Measurements from ENCODE around the gene SAMMSON. TPM values are rescaled to one million over a fixed set of nuclear protein-coding genes. Genes with fewer than 3 reads are reported as not detected.

The SAMMSON gene
- total RNA-seq: not detected
- total RNA-seq (2013): not detected
- total RNA-seq: 0 to 0.34 (median 0) reads per million in 29 experiments

GRCh38 chr3:69999140-70000027, at the start of gene SAMMSON:
SAMMSON (plus strand) TSS chr3:69999733.
- Histone ChIP-seq H3K4me3 (ENCODE audit: control insufficient read depth in 1 of 2, extremely low read depth in 1 of 2, low read length in 1 of 2) (no peak within 1 kb of the TSS), H3K27ac (ENCODE audit: low read length) (no peak within 1 kb of the TSS), H3K9me3 (no peaks in the 10 kb centered on the region), H3K36me3 (ENCODE audit: control insufficient read depth in 2 of 2, extremely low read depth in 1 of 2, insufficient read depth in 1 of 2, low read length in 1 of 2) (no peaks in the 10 kb centered on the region), H3K27me3 (replicated peaks in 1 of 2; ENCODE audit: control insufficient read depth in 2 of 2, extremely low read depth in 1 of 2, insufficient read depth in 2 of 2, low read length in 1 of 2) (peaks cover 0 to 4% of the 10 kb centered on the region in 2 experiments), H3K4me1 (ENCODE audit: control insufficient read depth in 1 of 2, extremely low read depth in 1 of 2, insufficient read depth in 2 of 2, low read length in 2 of 2) (no peaks in the 10 kb centered on the region)
- Mint-ChIP-seq H3K4me3 (no peak within 1 kb of the TSS), H3K36me3 (no peaks in the 10 kb centered on the region), H3K4me1 (no peaks in the 10 kb centered on the region), H3K9me3 (peaks cover 0 to 4% (median 4%) of the 10 kb centered on the region in 3 donors), H3K27ac (no peak within 1 kb of the TSS), H3K27me3 (peaks cover 0 to 4% of the 10 kb centered on the region in 2 donors)
- DNase-seq: no peak
- no peak for ATAC-seq (replicated peaks in 1 of 4)
- WGBS (ENCODE audit: insufficient coverage): 88% methylated on average over 13 of the region's 29 CpGs
- POLR2A ChIA-PET: no interaction called here
- CTCF ChIA-PET: no interaction called here

DNA sequence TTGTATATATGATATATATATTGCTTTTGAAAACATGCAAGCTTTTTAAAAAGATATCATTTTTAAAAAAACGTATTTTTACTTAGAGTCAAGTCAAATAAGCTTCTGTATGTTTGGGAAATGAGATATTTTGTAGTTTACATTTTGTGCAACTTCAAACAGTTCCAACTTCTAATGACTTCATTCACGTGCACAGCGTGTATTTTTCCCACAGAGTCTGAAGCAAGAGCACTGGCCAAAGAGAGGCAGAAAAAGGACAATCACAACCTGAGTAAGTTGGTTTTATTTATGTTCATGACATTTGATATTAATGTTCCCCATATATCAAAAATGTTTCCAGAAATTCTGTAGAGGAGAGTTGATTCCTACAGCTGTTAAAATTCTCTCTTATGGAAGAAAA, 47.9 kb upstream of the SAMMSON start:
- H3K4me3 ChIP-seq (ENCODE audit: control insufficient read depth in 1 of 2, extremely low read depth in 1 of 2, low read length in 1 of 2): no peak overlapping the region
- POLR2A ChIA-PET: no interaction called here
- no CpG with 5 or more reads among the region's 3 CpGs for WGBS (ENCODE audit: insufficient coverage)
- H3K4me1 ChIP-seq (ENCODE audit: control insufficient read depth in 1 of 2, extremely low read depth in 1 of 2, insufficient read depth in 2 of 2, low read length in 2 of 2): no peaks in the 10 kb centered on the region
- no peak overlapping the region for H3K27ac ChIP-seq (ENCODE audit: low read length)
- no peak for DNase-seq
- H3K4me1 Mint-ChIP-seq: no peaks in the 10 kb centered on the region
- H3K9me3 Mint-ChIP-seq: no peaks in the 10 kb centered on the region
- no peak overlapping the region for H3K4me3 Mint-ChIP-seq
- H3K36me3 Mint-ChIP-seq: no peaks in the 10 kb centered on the region
- no peak for ATAC-seq (replicated peaks in 1 of 4)
- no peaks in the 10 kb centered on the region for H3K27me3 ChIP-seq (replicated peaks in 1 of 2; ENCODE audit: control insufficient read depth in 2 of 2, extremely low read depth in 1 of 2, insufficient read depth in 2 of 2, low read length in 1 of 2)
- no peaks in the 10 kb centered on the region for H3K9me3 ChIP-seq
- H3K27ac Mint-ChIP-seq: no peak overlapping the region
- no peaks in the 10 kb centered on the region for H3K27me3 Mint-ChIP-seq
- no peaks in the 10 kb centered on the region for H3K36me3 ChIP-seq (ENCODE audit: control insufficient read depth in 2 of 2, extremely low read depth in 1 of 2, insufficient read depth in 1 of 2, low read length in 1 of 2)
- CTCF ChIA-PET: no interaction called here

DNA sequence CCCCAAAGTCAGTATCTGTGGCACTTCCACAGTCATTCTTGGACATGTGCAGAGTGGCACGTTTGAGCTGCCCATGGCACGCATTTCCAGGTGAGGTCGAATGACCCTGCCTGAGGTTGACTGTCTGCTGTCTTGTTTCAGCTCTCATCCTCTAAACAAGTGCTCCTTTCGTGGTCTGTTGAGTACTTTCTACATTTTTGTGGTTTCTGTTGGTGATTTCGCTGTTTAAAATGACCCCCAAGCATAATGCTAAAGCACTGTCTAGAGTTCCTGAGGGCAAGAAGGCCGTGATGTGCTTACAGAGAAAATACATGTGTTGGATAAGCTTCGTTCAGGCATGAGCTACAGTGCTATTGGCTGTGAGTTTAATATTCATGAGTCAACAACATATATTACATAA, 40.0 kb upstream of the SAMMSON start:
- Histone ChIP-seq H3K36me3 (ENCODE audit: control insufficient read depth in 2 of 2, extremely low read depth in 1 of 2, insufficient read depth in 1 of 2, low read length in 1 of 2) (no peaks in the 10 kb centered on the region), H3K9me3 (no peaks in the 10 kb centered on the region), H3K4me1 (ENCODE audit: control insufficient read depth in 1 of 2, extremely low read depth in 1 of 2, insufficient read depth in 2 of 2, low read length in 2 of 2) (no peaks in the 10 kb centered on the region), H3K27ac (ENCODE audit: low read length) (no peak overlapping the region), H3K4me3 (ENCODE audit: control insufficient read depth in 1 of 2, extremely low read depth in 1 of 2, low read length in 1 of 2) (no peak overlapping the region), H3K27me3 (replicated peaks in 1 of 2; ENCODE audit: control insufficient read depth in 2 of 2, extremely low read depth in 1 of 2, insufficient read depth in 2 of 2, low read length in 1 of 2) (no peaks in the 10 kb centered on the region)
- no peaks in the 10 kb centered on the region for H3K27me3 Mint-ChIP-seq
- H3K9me3 Mint-ChIP-seq: no peaks in the 10 kb centered on the region
- POLR2A ChIA-PET: no interaction called here
- ATAC-seq (replicated peaks in 1 of 4): no peak
- H3K4me1 Mint-ChIP-seq: no peaks in the 10 kb centered on the region
- WGBS (ENCODE audit: insufficient coverage): 100% methylated on average over 3 of the region's 7 CpGs
- H3K4me3 Mint-ChIP-seq: no peak overlapping the region
- no peak overlapping the region for H3K27ac Mint-ChIP-seq
- CTCF ChIA-PET: no interaction called here
- DNase-seq: no peak
- no peaks in the 10 kb centered on the region for H3K36me3 Mint-ChIP-seq

GRCh38 chr3:69961706-69962439, 37.7 kb upstream of the SAMMSON start:
- Mint-ChIP-seq H3K36me3 (no peaks in the 10 kb centered on the region), H3K27ac (no peak overlapping the region), H3K9me3 (no peaks in the 10 kb centered on the region), H3K4me3 (no peak overlapping the region), H3K4me1 (no peaks in the 10 kb centered on the region), H3K27me3 (no peaks in the 10 kb centered on the region)
- no peaks in the 10 kb centered on the region for H3K27me3 ChIP-seq (replicated peaks in 1 of 2; ENCODE audit: control insufficient read depth in 2 of 2, extremely low read depth in 1 of 2, insufficient read depth in 2 of 2, low read length in 1 of 2)
- DNase-seq (no peak), ATAC-seq (replicated peaks in 1 of 4) (no peak)
- no peaks in the 10 kb centered on the region for H3K36me3 ChIP-seq (ENCODE audit: control insufficient read depth in 2 of 2, extremely low read depth in 1 of 2, insufficient read depth in 1 of 2, low read length in 1 of 2)
- CTCF ChIA-PET: no interaction called here
- H3K4me1 ChIP-seq (ENCODE audit: control insufficient read depth in 1 of 2, extremely low read depth in 1 of 2, insufficient read depth in 2 of 2, low read length in 2 of 2): no peaks in the 10 kb centered on the region
- WGBS (ENCODE audit: insufficient coverage): no CpG with 5 or more reads among the region's 5 CpGs
- no peak overlapping the region for H3K27ac ChIP-seq (ENCODE audit: low read length)
- POLR2A ChIA-PET: interaction anchor here in 1 of 2 donors (0.6 kb wide), 1 partner anchor 192 kb away, joined by 3 read pairs; no protein-coding TSS in a partner anchor
- no peak overlapping the region for H3K4me3 ChIP-seq (ENCODE audit: control insufficient read depth in 1 of 2, extremely low read depth in 1 of 2, low read length in 1 of 2)
- no peaks in the 10 kb centered on the region for H3K9me3 ChIP-seq

- Mint-ChIP-seq H3K4me1 (no peaks in the 10 kb centered on the region), H3K9me3 (no peaks in the 10 kb centered on the region), H3K4me3 (no peak overlapping the region), H3K36me3 (no peaks in the 10 kb centered on the region), H3K27me3 (no peaks in the 10 kb centered on the region), H3K27ac (no peak overlapping the region)
- H3K27ac ChIP-seq (ENCODE audit: low read length): no peak overlapping the region
- H3K4me3 ChIP-seq (ENCODE audit: control insufficient read depth in 1 of 2, extremely low read depth in 1 of 2, low read length in 1 of 2): no peak overlapping the region
- H3K27me3 ChIP-seq (replicated peaks in 1 of 2; ENCODE audit: control insufficient read depth in 2 of 2, extremely low read depth in 1 of 2, insufficient read depth in 2 of 2, low read length in 1 of 2): no peaks in the 10 kb centered on the region
- CTCF ChIA-PET: no interaction called here
- H3K36me3 ChIP-seq (ENCODE audit: control insufficient read depth in 2 of 2, extremely low read depth in 1 of 2, insufficient read depth in 1 of 2, low read length in 1 of 2): no peaks in the 10 kb centered on the region
- ATAC-seq (replicated peaks in 1 of 4) (no peak), DNase-seq (no peak)
- no peaks in the 10 kb centered on the region for H3K9me3 ChIP-seq
- POLR2A ChIA-PET: no interaction called here
- no CpG with 5 or more reads among the region's 3 CpGs for WGBS (ENCODE audit: insufficient coverage)
- no peaks in the 10 kb centered on the region for H3K4me1 ChIP-seq (ENCODE audit: control insufficient read depth in 1 of 2, extremely low read depth in 1 of 2, insufficient read depth in 2 of 2, low read length in 2 of 2)
These were observed 35.9 kb upstream of the SAMMSON start for GRCh38 chr3:69963643-69964042.

DNA sequence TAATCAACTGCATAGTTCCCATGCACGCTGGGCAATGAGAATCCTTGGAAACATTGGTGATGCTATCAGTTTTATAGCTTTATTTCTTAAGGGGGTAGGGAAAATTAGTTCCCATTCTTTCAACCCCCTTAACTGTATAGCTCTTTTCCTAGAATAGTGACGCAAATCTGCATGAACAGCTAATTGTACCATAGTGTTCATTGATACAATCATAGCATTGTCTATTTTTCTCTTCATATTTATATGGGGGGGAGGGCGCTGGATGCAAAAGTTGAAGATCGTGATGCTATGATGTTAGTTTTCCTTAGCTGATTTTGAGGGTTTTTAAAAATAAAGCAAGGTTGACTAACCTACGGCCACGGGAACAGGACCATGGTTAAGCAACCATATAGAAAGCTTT, 32.4 kb upstream of the SAMMSON start:
- no peaks in the 10 kb centered on the region for H3K9me3 Mint-ChIP-seq
- ChIA-PET CTCF (no interaction called here), POLR2A (no interaction called here)
- no peaks in the 10 kb centered on the region for H3K27me3 Mint-ChIP-seq
- no peaks in the 10 kb centered on the region for H3K4me1 Mint-ChIP-seq
- DNase-seq (no peak), ATAC-seq (replicated peaks in 1 of 4) (no peak)
- no peaks in the 10 kb centered on the region for H3K9me3 ChIP-seq
- H3K27ac ChIP-seq (ENCODE audit: low read length): no peak overlapping the region
- no peaks in the 10 kb centered on the region for H3K36me3 ChIP-seq (ENCODE audit: control insufficient read depth in 2 of 2, extremely low read depth in 1 of 2, insufficient read depth in 1 of 2, low read length in 1 of 2)
- no peak overlapping the region for H3K4me3 ChIP-seq (ENCODE audit: control insufficient read depth in 1 of 2, extremely low read depth in 1 of 2, low read length in 1 of 2)
- H3K4me1 ChIP-seq (ENCODE audit: control insufficient read depth in 1 of 2, extremely low read depth in 1 of 2, insufficient read depth in 2 of 2, low read length in 2 of 2): no peaks in the 10 kb centered on the region
- no peak overlapping the region for H3K27ac Mint-ChIP-seq
- no peak overlapping the region for H3K4me3 Mint-ChIP-seq
- no CpG with 5 or more reads among the region's 6 CpGs for WGBS (ENCODE audit: insufficient coverage)
- no peaks in the 10 kb centered on the region for H3K27me3 ChIP-seq (replicated peaks in 1 of 2; ENCODE audit: control insufficient read depth in 2 of 2, extremely low read depth in 1 of 2, insufficient read depth in 2 of 2, low read length in 1 of 2)
- no peaks in the 10 kb centered on the region for H3K36me3 Mint-ChIP-seq
